ENCODE data around the gene ZC2HC1B.
"Not testable (repeated sequence)": the region's sequence is repeated elsewhere in the genome, so short reads cannot be mapped to it uniquely, and the experiment has no call there.

ZC2HC1B gene

DNA sequence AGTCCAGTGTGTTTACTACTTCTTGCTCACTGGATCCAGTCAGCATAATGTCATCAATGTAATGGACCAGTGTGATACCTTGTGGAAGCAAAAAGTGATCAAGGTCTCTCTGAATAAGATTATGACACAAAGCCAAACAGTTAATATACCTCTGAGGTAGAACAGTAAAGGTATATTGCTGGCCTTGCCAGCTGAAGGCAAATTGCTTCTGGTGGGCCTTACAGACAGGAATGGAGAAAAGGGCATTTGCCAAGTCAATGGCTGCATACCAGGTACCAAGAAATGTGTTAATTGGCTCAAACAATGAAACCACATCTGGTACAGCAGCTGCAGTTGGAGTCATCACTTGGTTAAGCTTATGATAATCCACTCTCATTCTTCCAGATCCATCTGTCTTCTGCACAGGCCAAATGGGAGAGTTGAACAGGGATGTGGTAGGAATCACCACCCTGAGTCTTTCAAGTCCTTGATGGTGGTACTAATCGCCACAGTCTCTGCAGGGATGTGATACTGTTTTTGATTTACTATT is 7.0 kb downstream of the ZC2HC1B start:
- DNase-seq: not testable (repeated sequence)

GRCh38 chr6:143872201-143872600 is 7.9 kb downstream of the ZC2HC1B start:
- peak; percentile 3 for DNase-seq

GRCh38 chr6:143873600-143873999 is 9.3 kb downstream of the ZC2HC1B start:
- DNase-seq: not testable (repeated sequence)

GRCh38 chr6:143874503-143874902 is 10.2 kb downstream of the ZC2HC1B start:
- DNase-seq: not testable (repeated sequence)

GRCh38 chr6:143877584-143878271 is 13.5 kb downstream of the ZC2HC1B start:
- no peak for DNase-seq

GRCh38 chr6:143878272-143878760 is 14.0 kb downstream of the ZC2HC1B start:
- no peak for DNase-seq

DNA sequence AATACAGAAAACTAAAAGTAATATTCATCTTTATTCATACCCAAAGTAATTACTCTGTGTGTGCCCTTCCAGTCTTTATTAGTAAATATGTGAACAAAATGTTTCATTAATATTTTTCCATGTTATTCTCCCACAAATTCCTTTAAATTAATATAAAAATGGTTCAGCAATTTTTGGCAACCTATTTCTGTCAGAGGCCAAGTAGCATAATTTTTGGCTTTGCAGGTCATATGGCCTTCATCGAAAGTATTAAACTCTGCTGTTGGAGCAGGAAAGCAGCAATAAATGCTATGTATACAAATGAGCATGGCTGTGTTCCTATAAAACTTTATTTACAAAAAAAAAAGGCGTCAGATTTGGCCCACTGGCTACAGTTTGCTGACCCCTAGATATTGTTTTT is 16.1 kb downstream of the ZC2HC1B start:
- no peak for DNase-seq

- DNase-seq: no peak
Observed at GRCh38 chr6:143882401-143882930, 18.2 kb downstream of the ZC2HC1B start.

- DNase-seq: no peak
Observed at GRCh38 chr6:143884216-143884900, 20.1 kb downstream of the ZC2HC1B start.

GRCh38 chr6:143885116-143885515 is 20.8 kb downstream of the ZC2HC1B start:
- no peak for DNase-seq

- no peak for DNase-seq
Observed at GRCh38 chr6:143894655-143895054, 30.4 kb downstream of the ZC2HC1B start.

GRCh38 chr6:143896126-143896860 is 32.0 kb downstream of the ZC2HC1B start:
- no peak for DNase-seq

DNA sequence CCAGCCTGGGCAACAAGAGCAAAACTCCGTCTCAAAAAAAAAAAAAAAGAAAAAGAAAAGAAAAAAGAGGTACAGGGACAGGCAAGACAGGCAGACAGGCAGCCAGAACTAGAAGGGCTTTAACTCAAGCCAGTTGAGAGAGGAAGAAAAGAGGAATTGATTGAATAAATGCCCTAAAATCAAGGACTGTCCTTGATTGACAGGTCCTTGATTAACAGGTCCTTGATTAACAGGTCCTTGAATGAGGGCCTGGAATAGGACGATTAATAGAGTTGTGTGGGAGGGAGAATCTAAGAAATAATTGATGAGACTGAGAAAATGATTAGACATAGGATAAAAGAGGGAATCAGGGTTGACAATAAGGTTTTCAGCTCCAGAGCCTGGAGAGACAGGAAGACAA is 36.1 kb downstream of the ZC2HC1B start:
- DNase-seq: no peak

DNA sequence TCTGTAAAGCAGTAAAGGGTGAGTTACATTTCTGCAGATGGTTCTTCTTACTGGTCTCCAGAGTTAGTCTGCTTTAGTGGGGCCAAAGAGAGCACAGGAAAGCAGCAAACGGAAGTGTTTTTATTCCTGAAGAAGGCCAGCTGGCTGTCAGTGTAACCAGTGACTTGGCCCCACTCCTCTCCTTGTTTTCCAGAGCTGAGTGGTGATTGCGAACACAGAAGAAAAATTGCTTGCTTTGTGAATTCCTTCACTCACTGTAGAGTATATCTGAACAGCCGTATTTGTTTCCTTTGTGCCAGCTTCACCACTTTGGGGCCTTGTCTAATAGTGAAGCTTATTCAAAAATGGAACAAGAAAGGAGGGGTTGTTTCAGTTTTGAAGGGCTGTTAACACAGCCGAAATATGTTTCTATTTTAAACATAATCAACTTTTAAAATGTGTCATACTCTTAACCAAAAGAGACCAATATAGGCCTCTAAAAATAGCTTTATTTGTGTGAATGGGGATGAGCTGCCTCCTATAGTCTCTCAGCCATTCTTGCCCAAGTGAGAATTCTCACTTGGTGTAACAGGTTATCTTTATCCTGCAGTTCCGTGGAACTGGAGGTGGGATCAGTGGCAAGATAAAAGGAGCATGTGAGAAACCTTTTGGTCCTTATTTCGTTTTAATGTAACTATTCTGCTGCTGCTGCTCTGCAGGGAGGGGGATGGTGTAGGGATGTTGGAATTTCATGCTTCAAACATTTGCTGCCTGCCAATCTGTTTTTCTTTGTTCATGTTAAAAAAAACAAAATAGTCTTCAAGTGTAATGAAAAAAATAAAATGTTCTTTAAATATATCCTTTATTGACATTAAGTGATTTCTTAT is 37.8 kb downstream of the ZC2HC1B start:
- DNase-seq: no peak

GRCh38 chr6:143902827-143903226 is 38.6 kb downstream of the ZC2HC1B start:
- DNase-seq: no peak

DNA sequence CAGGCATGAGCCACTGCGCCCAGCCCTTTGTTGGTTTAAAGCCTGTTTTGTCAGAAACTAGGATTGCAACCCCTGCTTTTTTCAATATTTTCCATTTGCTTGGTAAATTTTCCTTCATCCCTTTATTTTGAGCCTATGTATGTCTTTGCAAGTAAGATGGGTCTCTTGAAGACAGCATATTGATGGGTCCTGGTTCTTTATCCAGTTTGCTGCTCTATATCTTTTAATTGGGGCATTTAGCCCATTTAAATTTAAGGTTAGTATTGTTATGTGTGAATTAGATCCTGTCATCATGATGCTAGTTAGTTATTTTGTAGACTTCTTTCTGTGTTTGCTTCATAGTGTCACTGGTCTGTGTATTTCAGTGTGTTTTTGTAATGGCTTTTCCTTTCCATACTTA is 46.8 kb downstream of the ZC2HC1B start:
- no peak for DNase-seq

GRCh38 chr6:143912671-143913070 is 48.4 kb downstream of the ZC2HC1B start:
- no peak for DNase-seq

DNA sequence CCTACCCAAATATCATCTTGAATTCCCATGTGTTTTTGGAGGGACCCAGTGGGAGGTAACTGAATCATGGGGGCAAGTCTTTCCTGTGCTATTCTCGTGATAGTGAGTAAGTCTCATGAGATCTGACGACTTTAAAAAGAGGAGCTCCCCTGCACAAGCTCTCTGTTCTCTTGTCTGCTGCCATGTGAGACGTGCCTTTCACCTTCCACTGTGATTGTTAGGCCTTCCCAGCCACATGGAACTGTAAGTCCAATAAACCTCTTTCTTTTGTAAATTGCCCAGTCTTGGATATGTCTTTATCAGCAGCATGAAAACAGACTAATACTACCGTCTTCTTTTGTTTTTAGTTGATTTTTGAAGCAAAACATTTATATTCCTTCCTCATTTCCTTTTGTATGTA is 52.8 kb downstream of the ZC2HC1B start:
- not testable (repeated sequence) for DNase-seq

DNA sequence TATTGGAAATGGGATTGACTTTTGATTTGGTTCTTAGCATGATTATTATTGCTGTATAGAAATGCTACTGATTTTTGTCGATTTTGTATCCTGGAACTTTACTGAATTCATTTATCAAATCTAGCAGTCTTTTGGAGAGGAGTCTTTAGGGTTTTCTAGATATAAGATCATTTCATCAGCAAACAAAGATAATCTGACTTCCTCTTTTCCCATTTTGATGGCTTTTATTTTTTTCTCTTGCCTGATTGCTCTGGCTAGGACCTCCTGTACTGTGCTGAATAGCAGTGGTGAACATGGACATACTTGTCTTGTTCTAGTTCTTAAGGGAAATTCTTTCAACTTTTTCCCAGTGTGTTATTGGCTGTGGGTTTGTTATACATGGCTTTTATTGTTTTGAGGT is 64.6 kb downstream of the ZC2HC1B start:
- DNase-seq: no peak

GRCh38 chr6:143929975-143930374 is 65.7 kb downstream of the ZC2HC1B start:
- no peak for DNase-seq

- no peak for DNase-seq
Observed at GRCh38 chr6:143934331-143934730, 70.1 kb downstream of the ZC2HC1B start.

GRCh38 chr6:143934867-143935266 is 70.6 kb downstream of the ZC2HC1B start:
- DNase-seq: no peak

Measured in CD4-positive, alpha-beta T cell treated with Interleukin-10 for 1 hour (primary cell).